ENCODE data around the gene SLC51A. TPM values are rescaled to one million over a fixed set of nuclear protein-coding genes. Genes with fewer than 3 reads are reported as not detected.

Gene SLC51A
- total and polyA plus RNA-seq, 2 of the 8 experiments (the other 6 are each of a cell fraction or from before 2014, with no cell fraction given) = 6.3 to 9.8 TPM

GRCh38 chr3:196178993-196179379 is 37.3 kb upstream of the SLC51A start (continued):
- no peak for TF ChIP-seq SAP30 (IDR thresholded peaks at IDR 0.05; ENCODE audit: insufficient read depth, insufficient replicate concordance, low read length)
- no peak for TF ChIP-seq CBX8 (IDR thresholded peaks at IDR 0.05; ENCODE audit: borderline replicate concordance, low read depth, low read length)
